GM23338 (cell line): ENCODE results near the gene ZAP70.

ENCODE experiments used
- CTCF ChIP-seq, 2 experiments: fragments of 200-600 bp in 1 of 2; sonication (generic) in 1 of 2; conservative IDR thresholded peaks; 2 replicates each; pipeline versions ENCODE4 v1.5.1 to v1.6.1; 2016 to 2017; ENCODE audit warnings: antibody characterized with exemption in 2 of 2, low read depth in 2 of 2, mild to moderate bottlenecking in 2 of 2, moderate library complexity in 1 of 2
- POLR2AphosphoS5 ChIP-seq: IDR thresholded peaks from 2 replicates; pipeline ENCODE4 v1.6.1; 2016; ENCODE audit warnings: antibody characterized with exemption, low read depth
- ZNF114 ChIP-seq: fragments of 250-450 bp; sonication (Bioruptor Pico); IDR thresholded peaks from 2 replicates; pipeline ENCODE4 v1.5.0; 2020; ENCODE audit warnings: mild to moderate bottlenecking, moderate library complexity

- TF ChIP-seq CTCF (conservative IDR thresholded peaks at IDR 0.05; ENCODE audit: low read depth in 2 of 2): no peak
- TF ChIP-seq POLR2AphosphoS5: no peak
- TF ChIP-seq ZNF114 (CRISPR knock-in tag): no peak
Observed at GRCh38 chr2:97691166-97691565, 22.2 kb upstream of the ZAP70 start.
